Measurements from ENCODE around the gene PXT1.

The PXT1 gene

GRCh38 chr6:36386495-36387439 lies 55.9 kb downstream of the PXT1 start:
- Histone ChIP-seq H3K27me3 (ENCODE audit: insufficient read depth, poor library complexity, severe bottlenecking) (peaks cover 28% of the 10 kb centered on the region), H3K4me3 (replicated peaks; ENCODE audit: insufficient read depth, low read length) (peak overlapping the region; percentile 39), H3K27ac (replicated peaks) (no peak overlapping the region)
- TF ChIP-seq GABPA (IDR thresholded peaks at IDR 0.05; ENCODE audit: low read depth) = no peak
- peak; percentile 40; the same call in 1 of the 2 replicates for TF ChIP-seq SPI1 (IDR thresholded peaks at IDR 0.05; ENCODE audit: borderline replicate concordance, low read depth)
- no peak for DNase-seq (ENCODE audit: low read depth in 1 of 2, low spot score in 1 of 2)

- peaks cover 28% of the 10 kb centered on the region for H3K27me3 ChIP-seq (ENCODE audit: insufficient read depth, poor library complexity, severe bottlenecking)
Measured at GRCh38 chr6:36384095-36384494, 58.6 kb downstream of the PXT1 start.

GRCh38 chr6:36383606-36384005 lies 59.0 kb downstream of the PXT1 start:
- no peak overlapping the region for H3K4me3 ChIP-seq (replicated peaks; ENCODE audit: insufficient read depth, low read length)
- DNase-seq (ENCODE audit: low read depth in 1 of 2, low spot score in 1 of 2) = no peak
- peaks cover 28% of the 10 kb centered on the region for H3K27me3 ChIP-seq (ENCODE audit: insufficient read depth, poor library complexity, severe bottlenecking)
- no peak for TF ChIP-seq CTCF (IDR thresholded peaks at IDR 0.05; ENCODE audit: insufficient read depth, low read length)
- H3K27ac ChIP-seq (replicated peaks) = no peak overlapping the region

More at GRCh38 chr6:36384095-36384494, 58.6 kb downstream of the PXT1 start:
- no peak overlapping the region for H3K4me3 ChIP-seq (replicated peaks; ENCODE audit: insufficient read depth, low read length)
- no peak for DNase-seq (ENCODE audit: low read depth in 1 of 2, low spot score in 1 of 2)
- TF ChIP-seq POLR2AphosphoS5 (IDR thresholded peaks at IDR 0.05; ENCODE audit: low read depth) (no peak), GABPA (IDR thresholded peaks at IDR 0.05; ENCODE audit: low read depth) (no peak), REST (IDR thresholded peaks at IDR 0.05; ENCODE audit: insufficient replicate concordance, low read depth) (no peak), SPI1 (IDR thresholded peaks at IDR 0.05; ENCODE audit: borderline replicate concordance, low read depth) (no peak)
- H3K27ac ChIP-seq (replicated peaks) = no peak overlapping the region

GRCh38 chr6:36382976-36383375 lies 59.7 kb downstream of the PXT1 start:
- no peak overlapping the region for H3K4me3 ChIP-seq (replicated peaks; ENCODE audit: insufficient read depth, low read length)
- DNase-seq (ENCODE audit: low read depth in 1 of 2, low spot score in 1 of 2) = no peak
- peaks cover 22% of the 10 kb centered on the region for H3K27me3 ChIP-seq (ENCODE audit: insufficient read depth, poor library complexity, severe bottlenecking)
- TF ChIP-seq REST (IDR thresholded peaks at IDR 0.05; ENCODE audit: insufficient replicate concordance, low read depth) (no peak), GABPA (IDR thresholded peaks at IDR 0.05; ENCODE audit: low read depth) (no peak), CTCF (IDR thresholded peaks at IDR 0.05; ENCODE audit: insufficient read depth, low read length) (no peak), POLR2AphosphoS5 (IDR thresholded peaks at IDR 0.05; ENCODE audit: low read depth) (no peak), SPI1 (IDR thresholded peaks at IDR 0.05; ENCODE audit: borderline replicate concordance, low read depth) (no peak)
- no peak overlapping the region for H3K27ac ChIP-seq (replicated peaks)
